SK-N-SH treated with all-trans-retinoic acid at 6 μM for 48 hours (cell line): ENCODE measurements around the gene AGPAT4.

ENCODE experiments used
- ARNTL ChIP-seq: fragments of 450-650 bp; formaldehyde crosslinking; IDR thresholded peaks from 2 replicates; pipeline ENCODE4 v1.5.0; 2020; ENCODE audit warnings: low read depth, mild to moderate bottlenecking, moderate library complexity, borderline replicate concordance
- ISL1 ChIP-seq: fragments of 250-450 bp; sonication (Bioruptor Pico); IDR thresholded peaks from 2 replicates; pipeline ENCODE4 v2.1.2; 2022; ENCODE audit warnings: mild to moderate bottlenecking, moderate library complexity
- TOX ChIP-seq: fragments of 250-450 bp; sonication (Bioruptor Pico); IDR thresholded peaks from 2 replicates; pipeline ENCODE4 v1.8.0; 2021; ENCODE audit warnings: mild to moderate bottlenecking, moderate library complexity, borderline replicate concordance
- ZC3H10 ChIP-seq: fragments of 250-450 bp; sonication (Bioruptor Pico); IDR thresholded peaks from 2 replicates; pipeline ENCODE4 v1.5.1; 2021; ENCODE audit warnings: mild to moderate bottlenecking, moderate library complexity
- ZFP3 ChIP-seq: fragments of 250-450 bp; sonication (Bioruptor Pico); IDR thresholded peaks from 2 replicates; pipeline ENCODE4 v1.5.0; 2020; ENCODE audit warnings: mild to moderate bottlenecking, moderate library complexity
- ZFP30 ChIP-seq: fragments of 450-650 bp; formaldehyde crosslinking; IDR thresholded peaks from 2 replicates; pipeline ENCODE4 v1.5.0; 2022; ENCODE audit warnings: mild to moderate bottlenecking, moderate library complexity
- TF ChIP-seq, protein P1 (sequence below): fragments of 250-450 bp; sonication (Bioruptor Pico); IDR thresholded peaks from 2 replicates; pipeline ENCODE4 v1.8.0; 2020; ENCODE audit warnings: mild to moderate bottlenecking, moderate library complexity, borderline replicate concordance
- TF ChIP-seq, protein P2 (sequence below): fragments of 250-450 bp; sonication (Bioruptor Pico); IDR thresholded peaks from 2 replicates; pipeline ENCODE4 v1.5.1; 2020; ENCODE audit warnings: low read depth, mild to moderate bottlenecking, moderate library complexity

DNA sequence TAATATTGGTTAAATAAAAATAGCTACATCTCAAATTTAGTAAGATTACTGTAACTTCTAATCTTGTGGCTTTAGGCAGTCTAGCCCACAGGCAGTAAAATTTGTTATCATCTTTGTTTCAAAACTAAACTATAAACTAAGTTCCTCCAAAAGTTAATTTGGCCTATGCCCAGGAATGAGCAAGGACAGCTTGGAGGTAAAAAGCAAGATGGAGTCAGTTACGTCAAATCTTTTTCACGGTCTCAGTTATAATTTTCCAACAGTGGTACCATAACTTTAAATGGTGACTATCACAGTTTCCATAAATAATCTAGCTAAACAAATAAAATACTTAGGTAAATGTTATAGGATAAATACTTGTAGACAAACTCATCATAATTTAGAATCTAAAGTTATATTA is 63.0 kb downstream of the AGPAT4 start:
- TF ChIP-seq ZFP3 (CRISPR knock-in tag) = no peak
- TF ChIP-seq ISL1 (CRISPR knock-in tag) = no peak
- no peak for TF ChIP-seq ZC3H10 (CRISPR knock-in tag)
- TF ChIP-seq, protein P1, sequence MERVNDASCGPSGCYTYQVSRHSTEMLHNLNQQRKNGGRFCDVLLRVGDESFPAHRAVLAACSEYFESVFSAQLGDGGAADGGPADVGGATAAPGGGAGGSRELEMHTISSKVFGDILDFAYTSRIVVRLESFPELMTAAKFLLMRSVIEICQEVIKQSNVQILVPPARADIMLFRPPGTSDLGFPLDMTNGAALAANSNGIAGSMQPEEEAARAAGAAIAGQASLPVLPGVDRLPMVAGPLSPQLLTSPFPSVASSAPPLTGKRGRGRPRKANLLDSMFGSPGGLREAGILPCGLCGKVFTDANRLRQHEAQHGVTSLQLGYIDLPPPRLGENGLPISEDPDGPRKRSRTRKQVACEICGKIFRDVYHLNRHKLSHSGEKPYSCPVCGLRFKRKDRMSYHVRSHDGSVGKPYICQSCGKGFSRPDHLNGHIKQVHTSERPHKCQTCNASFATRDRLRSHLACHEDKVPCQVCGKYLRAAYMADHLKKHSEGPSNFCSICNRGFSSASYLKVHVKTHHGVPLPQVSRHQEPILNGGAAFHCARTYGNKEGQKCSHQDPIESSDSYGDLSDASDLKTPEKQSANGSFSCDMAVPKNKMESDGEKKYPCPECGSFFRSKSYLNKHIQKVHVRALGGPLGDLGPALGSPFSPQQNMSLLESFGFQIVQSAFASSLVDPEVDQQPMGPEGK (CRISPR knock-in tag) = no peak
- no peak for TF ChIP-seq TOX (CRISPR knock-in tag)
- TF ChIP-seq ZFP30 (CRISPR knock-in tag) = no peak
- no peak for TF ChIP-seq ARNTL (CRISPR knock-in tag)
- TF ChIP-seq, protein P2, sequence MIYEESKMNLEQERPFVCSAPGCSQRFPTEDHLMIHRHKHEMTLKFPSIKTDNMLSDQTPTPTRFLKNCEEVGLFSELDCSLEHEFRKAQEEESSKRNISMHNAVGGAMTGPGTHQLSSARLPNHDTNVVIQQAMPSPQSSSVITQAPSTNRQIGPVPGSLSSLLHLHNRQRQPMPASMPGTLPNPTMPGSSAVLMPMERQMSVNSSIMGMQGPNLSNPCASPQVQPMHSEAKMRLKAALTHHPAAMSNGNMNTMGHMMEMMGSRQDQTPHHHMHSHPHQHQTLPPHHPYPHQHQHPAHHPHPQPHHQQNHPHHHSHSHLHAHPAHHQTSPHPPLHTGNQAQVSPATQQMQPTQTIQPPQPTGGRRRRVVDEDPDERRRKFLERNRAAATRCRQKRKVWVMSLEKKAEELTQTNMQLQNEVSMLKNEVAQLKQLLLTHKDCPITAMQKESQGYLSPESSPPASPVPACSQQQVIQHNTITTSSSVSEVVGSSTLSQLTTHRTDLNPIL = no peak
